UCSD-AML1 (cell line): ENCODE data around the gene GPATCH2L.

Experiments
- DNase-seq: peaks from one replicate; lab custom pipeline; 2025; ENCODE audit not compliant: unreplicated experiment; lab: John Stamatoyannopoulos, UW

GPATCH2L gene

DNA sequence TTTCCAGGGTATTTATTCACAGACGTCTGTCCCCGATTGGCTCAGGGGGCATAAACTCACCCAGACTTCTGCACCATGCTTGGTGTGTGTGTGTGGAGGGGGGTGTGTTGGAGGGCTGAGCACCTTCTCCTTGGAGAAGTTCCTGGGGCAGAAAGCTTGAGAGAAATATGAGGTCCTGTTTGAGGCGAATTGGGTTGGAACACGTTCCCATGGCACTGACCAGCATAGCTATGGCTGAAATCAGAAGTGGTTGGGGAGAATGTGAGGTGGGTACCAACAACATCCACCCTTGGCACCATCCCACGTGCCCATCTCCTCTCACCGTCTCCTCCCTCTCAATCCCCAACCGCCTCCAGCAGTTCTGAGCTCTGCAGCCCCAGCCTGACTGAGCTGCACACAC lies 16.0 kb upstream of the GPATCH2L start:
- DNase-seq: no peak

DNA sequence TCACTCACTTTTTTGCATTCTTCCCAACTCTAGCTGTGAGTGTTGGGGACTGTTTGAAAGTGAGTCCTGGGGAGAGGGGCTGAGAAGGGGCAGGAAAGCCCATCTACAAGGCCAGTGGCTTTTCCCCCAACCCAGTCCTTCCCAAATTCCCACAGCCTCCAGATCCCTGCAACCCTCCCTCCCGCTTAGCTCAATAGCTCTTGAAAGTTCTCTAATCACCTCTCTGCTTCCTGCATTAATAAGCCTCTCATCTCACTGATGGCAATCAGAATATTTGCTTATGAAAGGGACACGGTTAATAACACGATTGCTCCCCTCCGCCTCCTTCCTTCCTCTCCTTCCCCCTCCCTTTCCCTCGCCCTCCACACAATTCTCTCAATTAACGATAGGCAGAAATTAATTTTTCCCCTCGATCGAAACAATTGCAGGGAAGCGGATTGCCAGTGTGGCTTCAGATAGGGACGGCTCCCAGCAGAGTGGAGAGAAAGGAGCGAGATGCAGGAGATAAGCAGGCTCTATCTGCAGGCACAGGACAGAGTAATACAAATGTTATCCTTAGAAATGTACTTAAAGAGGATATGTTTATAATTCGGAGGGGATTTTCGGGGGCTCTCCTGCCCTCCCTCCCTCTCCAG lies 15.1 kb upstream of the GPATCH2L start:
- no peak for DNase-seq

DNA sequence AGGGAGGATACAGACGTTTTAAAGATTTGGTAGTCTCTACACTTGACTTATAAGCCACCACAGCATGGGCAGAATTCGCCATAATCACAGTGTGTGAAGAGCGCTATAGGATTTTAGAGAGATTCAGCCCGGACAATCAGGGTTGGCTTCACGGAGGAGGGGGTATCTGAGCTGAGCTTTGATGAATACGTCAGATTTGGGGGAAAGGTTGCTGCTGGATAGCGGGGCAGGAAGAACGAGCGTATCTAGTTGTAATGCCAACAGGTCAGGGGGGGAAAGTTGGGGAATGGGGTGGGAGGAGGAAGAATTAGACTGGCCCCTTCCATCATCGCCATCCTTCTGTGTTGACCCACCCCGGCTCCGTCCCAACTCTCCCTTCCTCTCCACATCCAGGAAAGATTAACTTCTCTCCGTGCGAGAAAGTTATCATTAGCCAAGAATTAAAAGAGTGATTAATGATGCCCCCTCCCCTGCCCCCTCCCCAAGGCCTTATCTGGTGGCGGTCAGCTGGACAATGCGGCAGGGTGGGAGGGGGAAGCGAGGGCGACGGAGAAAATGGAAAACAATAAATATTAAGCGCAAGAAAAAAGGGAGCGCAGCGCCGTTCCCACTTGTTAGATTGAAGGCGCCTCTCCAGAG lies 13.5 kb upstream of the GPATCH2L start:
- no peak for DNase-seq

- DNase-seq: no peak
These were observed 12.7 kb upstream of the GPATCH2L start for GRCh38 chr14:76138758-76139723.

- no peak for DNase-seq
These were observed 8.1 kb upstream of the GPATCH2L start for GRCh38 chr14:76143642-76144041.

- no peak for DNase-seq
These were observed 4.7 kb upstream of the GPATCH2L start for GRCh38 chr14:76146976-76147375.

DNA sequence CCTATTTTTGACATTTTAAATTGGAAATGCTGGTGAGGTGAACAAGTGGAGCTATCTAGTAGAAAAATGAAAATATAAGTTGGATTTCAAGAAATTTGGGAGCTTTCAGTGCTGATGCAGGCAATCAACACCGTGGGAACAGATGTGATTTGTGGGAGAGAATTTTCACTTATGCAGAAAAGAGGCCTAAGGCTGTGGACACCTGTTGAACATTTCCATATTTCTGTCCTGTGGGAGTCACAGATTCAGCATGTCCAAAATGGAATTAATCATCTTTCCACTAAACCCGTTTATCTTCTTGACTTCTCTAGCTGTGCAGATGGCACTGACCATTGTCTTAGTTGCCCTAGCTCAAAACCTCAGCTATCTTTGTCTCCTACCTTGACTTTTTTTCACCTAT lies 2.5 kb upstream of the GPATCH2L start:
- DNase-seq: no peak

- DNase-seq: peak; percentile 80
These were observed 585 bp downstream of the GPATCH2L start for GRCh38 chr14:76152333-76152681.

- DNase-seq: no peak
These were observed 2.2 kb downstream of the GPATCH2L start for GRCh38 chr14:76153919-76154318.

DNA sequence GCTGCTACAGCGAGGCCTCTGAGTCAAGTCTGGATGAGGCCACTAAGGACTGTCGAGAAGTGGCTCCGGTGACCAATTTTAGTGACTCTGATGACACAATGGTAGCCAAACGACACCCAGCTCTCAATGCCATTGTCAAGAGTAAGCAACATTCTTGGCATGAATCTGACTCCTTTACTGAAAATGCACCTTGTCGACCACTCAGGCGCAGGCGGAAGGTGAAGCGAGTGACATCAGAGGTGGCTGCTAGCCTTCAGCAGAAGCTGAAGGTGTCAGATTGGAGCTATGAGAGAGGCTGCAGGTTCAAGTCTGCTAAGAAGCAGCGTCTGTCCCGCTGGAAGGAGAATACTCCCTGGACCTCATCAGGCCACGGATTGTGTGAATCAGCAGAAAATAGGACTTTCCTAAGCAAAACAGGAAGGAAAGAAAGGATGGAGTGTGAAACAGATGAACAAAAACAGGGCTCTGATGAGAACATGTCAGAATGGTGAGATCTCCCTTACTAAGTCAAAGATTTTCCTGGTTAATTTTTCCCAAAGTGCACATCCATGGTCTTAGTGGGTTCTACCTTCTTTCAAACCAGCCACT lies 2.9 kb downstream of the GPATCH2L start:
- no peak for DNase-seq

- DNase-seq: no peak
These were observed 12.1 kb downstream of the GPATCH2L start for GRCh38 chr14:76163668-76164363.

GRCh38 chr14:76168531-76168930 lies 16.8 kb downstream of the GPATCH2L start:
- DNase-seq: no peak

- no peak for DNase-seq
These were observed 18.1 kb downstream of the GPATCH2L start for GRCh38 chr14:76169776-76170175.

- DNase-seq: no peak
These were observed 23.3 kb downstream of the GPATCH2L start for GRCh38 chr14:76174982-76175381.

DNA sequence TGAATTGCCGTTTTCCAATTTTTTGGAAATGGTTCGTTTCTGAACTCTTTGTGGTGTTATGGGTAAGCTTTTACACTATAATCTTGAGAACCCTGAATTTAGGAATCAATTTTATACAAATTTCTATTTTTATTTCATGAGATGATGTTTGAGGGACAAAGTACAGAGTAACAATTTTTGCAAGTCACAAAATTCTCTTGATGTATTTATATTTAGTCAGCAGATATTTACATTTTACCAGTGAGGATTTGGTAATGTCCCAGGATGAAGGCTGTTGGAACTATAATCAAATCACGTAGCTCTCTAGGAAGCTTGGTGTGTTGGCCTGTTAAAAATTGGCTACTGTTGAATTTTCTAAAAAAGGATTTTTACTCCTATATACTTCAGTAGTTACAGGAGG lies 24.2 kb downstream of the GPATCH2L start:
- no peak for DNase-seq

GRCh38 chr14:76181546-76181945 lies 29.8 kb downstream of the GPATCH2L start:
- DNase-seq: no peak

DNA sequence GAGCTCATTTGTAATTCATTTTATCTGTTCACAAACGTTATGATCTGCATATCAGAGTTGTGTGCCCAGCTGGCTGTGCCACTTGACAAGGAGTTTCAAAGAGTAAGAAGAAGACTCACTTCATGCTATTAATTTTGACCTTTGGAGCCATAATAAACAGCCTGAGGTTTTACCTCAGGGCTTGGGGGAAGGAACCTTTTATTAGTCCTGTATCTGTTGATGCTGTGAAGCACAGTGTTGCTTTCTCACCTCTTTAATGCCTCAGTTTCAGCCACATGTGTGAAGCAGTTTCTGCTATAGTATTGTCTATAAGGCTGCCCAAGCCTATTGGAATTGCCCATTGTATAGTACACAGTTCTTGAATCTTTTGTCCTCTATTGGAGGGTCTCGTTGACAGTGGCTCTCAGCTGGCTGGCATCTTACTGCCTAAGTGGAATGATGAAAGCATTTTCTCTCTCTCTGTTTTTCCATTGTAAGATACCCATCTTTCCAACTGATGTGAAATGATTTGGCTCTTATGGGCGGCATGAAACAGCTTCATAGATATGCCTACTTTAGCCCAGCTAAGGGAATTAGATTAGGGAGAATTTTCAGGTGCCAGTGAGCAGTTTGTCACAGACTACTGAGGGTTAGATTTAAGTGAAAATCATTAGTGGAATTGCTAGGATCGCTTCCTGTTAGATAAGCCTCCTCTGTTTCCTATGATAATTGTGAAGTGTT lies 34.7 kb downstream of the GPATCH2L start:
- DNase-seq: no peak

DNA sequence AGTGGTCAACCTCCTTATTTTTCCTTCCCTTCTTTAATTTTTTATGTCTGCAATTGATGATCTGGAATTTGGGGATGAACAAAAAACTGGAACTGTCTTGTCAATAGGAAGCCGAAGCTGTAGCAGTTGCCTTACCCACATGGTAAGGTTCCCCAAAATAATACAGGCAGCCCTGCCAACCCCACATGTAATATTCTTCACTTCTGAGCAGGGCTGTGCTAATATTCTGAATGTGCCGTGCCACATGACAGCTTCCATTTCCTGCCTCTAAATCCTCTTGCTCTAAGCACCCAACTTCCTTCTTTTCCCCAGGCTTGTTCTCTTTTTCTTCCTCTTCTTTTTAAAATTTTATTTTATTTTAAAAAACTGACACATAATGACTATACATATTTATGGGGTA lies 39.6 kb downstream of the GPATCH2L start:
- DNase-seq: peak; percentile 30

DNA sequence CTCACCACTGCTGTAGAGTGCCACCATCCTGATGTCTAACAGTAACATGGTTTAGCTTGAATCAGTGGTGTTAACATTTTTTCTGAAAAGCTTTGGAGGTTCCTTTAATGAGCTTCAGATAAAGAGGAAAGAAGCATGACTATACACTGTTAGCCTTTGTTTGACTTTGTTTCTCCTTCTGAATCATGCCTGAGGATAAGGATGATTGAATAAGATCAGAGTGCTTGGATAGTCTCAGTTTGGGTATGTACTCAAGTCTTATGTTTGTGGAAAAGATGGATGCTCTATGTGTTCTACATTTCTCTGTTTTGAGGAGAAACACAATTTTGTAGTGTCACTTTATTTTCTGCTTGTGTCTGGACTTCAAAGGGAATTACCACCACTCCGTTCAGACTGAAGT lies 42.0 kb downstream of the GPATCH2L start:
- no peak for DNase-seq

DNA sequence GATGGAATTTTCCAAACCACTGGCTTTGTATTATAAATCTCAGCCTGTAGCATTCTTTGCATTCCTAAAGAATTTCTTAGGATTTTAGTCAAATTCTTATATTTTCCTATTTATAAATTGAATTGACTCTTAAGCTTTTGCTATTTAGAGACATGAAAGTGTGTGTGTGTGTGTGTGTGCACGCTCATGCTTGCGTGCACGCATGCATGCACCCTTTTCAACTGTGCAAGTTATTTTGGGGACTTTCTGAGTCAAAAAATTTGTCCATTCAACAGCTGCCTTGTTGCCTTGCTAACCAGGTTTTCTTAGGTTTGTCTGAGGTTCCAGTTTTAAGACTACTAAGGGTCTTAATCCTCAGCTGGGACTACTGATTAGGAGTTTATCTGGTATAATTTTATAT lies 42.6 kb downstream of the GPATCH2L start:
- no peak for DNase-seq
